ENCODE data around the gene FRAS1. TPM values are rescaled to one million over a fixed set of nuclear protein-coding genes. Genes with fewer than 3 reads are reported as not detected.
A peak's percentile ranks its signal among the peaks of the same experiment; 100 is the strongest.

FRAS1 gene
- total RNA-seq, 2 donors from 2014 or later, result 6.4 to 11.0 TPM

GRCh38 chr4:78509043-78509442 lies 451.9 kb downstream of the FRAS1 start:
- intact Hi-C loops (cut with DNase I), result no loop called here
- WGBS, result 44% methylated on average over 2 of the region's 2 CpGs
- no peak overlapping the region for H3K27ac ChIP-seq
- TF ChIP-seq POLR2A (IDR thresholded peaks at IDR 0.05) (no peak), POLR2AphosphoS5 (IDR thresholded peaks at IDR 0.05) (no peak)
- TF ChIP-seq, protein P1, sequence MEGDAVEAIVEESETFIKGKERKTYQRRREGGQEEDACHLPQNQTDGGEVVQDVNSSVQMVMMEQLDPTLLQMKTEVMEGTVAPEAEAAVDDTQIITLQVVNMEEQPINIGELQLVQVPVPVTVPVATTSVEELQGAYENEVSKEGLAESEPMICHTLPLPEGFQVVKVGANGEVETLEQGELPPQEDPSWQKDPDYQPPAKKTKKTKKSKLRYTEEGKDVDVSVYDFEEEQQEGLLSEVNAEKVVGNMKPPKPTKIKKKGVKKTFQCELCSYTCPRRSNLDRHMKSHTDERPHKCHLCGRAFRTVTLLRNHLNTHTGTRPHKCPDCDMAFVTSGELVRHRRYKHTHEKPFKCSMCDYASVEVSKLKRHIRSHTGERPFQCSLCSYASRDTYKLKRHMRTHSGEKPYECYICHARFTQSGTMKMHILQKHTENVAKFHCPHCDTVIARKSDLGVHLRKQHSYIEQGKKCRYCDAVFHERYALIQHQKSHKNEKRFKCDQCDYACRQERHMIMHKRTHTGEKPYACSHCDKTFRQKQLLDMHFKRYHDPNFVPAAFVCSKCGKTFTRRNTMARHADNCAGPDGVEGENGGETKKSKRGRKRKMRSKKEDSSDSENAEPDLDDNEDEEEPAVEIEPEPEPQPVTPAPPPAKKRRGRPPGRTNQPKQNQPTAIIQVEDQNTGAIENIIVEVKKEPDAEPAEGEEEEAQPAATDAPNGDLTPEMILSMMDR (IDR thresholded peaks at IDR 0.05), result no peak
- H3K27me3 ChIP-seq (replicated peaks; ENCODE audit: insufficient read depth), result no peaks in the 10 kb centered on the region
- no peak overlapping the region for H3K4me3 ChIP-seq
- H3K4me1 ChIP-seq (replicated peaks), result no peaks in the 10 kb centered on the region
- H3K36me3 ChIP-seq, result no peaks in the 10 kb centered on the region
- no peak for DNase-seq (ENCODE audit: low spot score)
- no peaks in the 10 kb centered on the region for H3K9me3 ChIP-seq

DNA sequence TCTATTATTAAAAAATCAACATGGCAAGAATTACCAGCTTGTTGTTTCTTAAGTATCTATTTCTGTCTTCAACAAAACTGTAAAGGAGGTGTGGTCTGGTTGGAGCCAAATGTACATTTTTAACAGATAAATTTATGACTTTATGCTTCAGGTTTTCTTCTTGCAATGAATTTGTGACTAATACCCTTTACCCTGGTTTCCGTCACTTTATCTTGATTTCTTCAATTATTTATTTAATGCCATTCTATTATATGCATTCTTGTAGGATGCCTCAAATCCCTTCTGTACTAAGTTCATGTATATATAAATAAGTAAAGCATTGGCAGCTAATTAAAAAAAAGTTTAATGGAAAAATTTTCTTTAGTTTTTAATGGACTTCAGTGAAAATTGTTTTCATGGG lies 453.0 kb downstream of the FRAS1 start:
- no peak overlapping the region for H3K27ac ChIP-seq
- no peaks in the 10 kb centered on the region for H3K27me3 ChIP-seq (replicated peaks; ENCODE audit: insufficient read depth)
- no peak overlapping the region for H3K4me3 ChIP-seq
- WGBS, result 7% methylated on average over 1 of the region's 1 CpG
- H3K4me1 ChIP-seq (replicated peaks), result no peaks in the 10 kb centered on the region
- TF ChIP-seq, protein P1 (IDR thresholded peaks at IDR 0.05), result no peak
- TF ChIP-seq POLR2AphosphoS5 (IDR thresholded peaks at IDR 0.05) (no peak), POLR2A (IDR thresholded peaks at IDR 0.05) (no peak)
- no peaks in the 10 kb centered on the region for H3K36me3 ChIP-seq
- no peaks in the 10 kb centered on the region for H3K9me3 ChIP-seq
- DNase-seq (ENCODE audit: low spot score), result no peak
- intact Hi-C loops (cut with DNase I), result no loop called here

DNA sequence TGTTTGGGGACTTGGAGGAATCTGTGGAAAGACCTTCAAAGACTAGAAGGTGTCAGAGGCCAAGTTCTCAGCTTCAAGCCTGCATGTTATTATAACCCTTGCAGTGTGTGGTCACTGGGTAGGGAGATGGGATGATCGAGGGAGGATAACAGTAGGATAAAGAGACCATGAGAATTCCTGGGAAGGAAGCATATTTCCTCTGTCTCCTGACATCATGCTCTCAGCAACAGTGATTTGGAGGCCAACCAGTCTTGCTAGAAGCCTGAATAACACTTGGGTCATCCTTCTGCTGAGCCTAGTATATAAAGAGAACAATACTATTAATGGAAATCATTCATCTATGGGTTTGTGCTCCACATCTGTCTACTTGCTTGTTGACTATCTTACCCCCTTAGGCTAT lies 453.6 kb downstream of the FRAS1 start:
- no peaks in the 10 kb centered on the region for H3K36me3 ChIP-seq
- H3K9me3 ChIP-seq, result no peaks in the 10 kb centered on the region
- TF ChIP-seq, protein P1 (IDR thresholded peaks at IDR 0.05), result no peak
- no peak for TF ChIP-seq POLR2AphosphoS5 (IDR thresholded peaks at IDR 0.05)
- TF ChIP-seq POLR2A (IDR thresholded peaks at IDR 0.05), result no peak
- no peak for DNase-seq (ENCODE audit: low spot score)
- H3K27me3 ChIP-seq (replicated peaks; ENCODE audit: insufficient read depth), result no peaks in the 10 kb centered on the region
- WGBS, result 0% methylated on average over 1 of the region's 1 CpG
- no peak overlapping the region for H3K4me3 ChIP-seq
- H3K4me1 ChIP-seq (replicated peaks), result no peaks in the 10 kb centered on the region
- intact Hi-C loops (cut with DNase I), result no loop called here
- H3K27ac ChIP-seq, result no peak overlapping the region

DNA sequence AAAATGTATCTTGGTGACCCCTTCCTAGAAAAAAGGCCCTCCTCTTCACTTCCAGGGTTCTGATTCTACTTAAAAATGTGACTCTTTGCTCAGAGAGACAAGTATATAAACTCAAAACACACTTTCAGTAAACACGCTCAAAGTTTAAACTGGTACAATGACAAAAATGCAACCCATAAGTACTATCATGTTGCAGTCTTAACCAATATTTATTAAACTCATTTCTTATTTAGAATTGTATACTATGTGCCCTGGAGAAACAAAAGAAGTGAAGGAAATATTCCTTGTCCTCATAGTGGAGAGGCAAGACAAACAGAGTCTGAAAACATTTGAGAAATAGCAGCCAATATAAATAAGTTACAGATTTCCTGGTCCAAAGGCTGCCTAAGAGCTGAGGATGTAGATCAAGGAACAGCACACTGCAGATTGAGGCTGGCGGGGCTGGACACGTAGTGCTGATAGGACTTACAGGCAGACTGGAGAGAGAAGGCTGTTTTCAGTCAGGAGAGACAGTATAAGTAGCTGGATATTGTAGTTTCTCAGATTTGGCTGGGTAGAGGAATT lies 455.3 kb downstream of the FRAS1 start:
- Histone ChIP-seq H3K9me3 (no peaks in the 10 kb centered on the region), H3K4me1 (replicated peaks) (no peaks in the 10 kb centered on the region), H3K4me3 (no peak overlapping the region), H3K27me3 (replicated peaks; ENCODE audit: insufficient read depth) (no peaks in the 10 kb centered on the region), H3K27ac (no peak overlapping the region), H3K36me3 (no peaks in the 10 kb centered on the region)
- peak; percentile 36 for DNase-seq (ENCODE audit: low spot score)
- intact Hi-C loops (cut with DNase I), result no loop called here
- TF ChIP-seq, protein P1 (IDR thresholded peaks at IDR 0.05), result no peak
- TF ChIP-seq POLR2AphosphoS5 (IDR thresholded peaks at IDR 0.05) (peak; percentile 70), POLR2A (IDR thresholded peaks at IDR 0.05) (no peak)
- WGBS, result 54% methylated on average over 3 of the region's 3 CpGs

DNA sequence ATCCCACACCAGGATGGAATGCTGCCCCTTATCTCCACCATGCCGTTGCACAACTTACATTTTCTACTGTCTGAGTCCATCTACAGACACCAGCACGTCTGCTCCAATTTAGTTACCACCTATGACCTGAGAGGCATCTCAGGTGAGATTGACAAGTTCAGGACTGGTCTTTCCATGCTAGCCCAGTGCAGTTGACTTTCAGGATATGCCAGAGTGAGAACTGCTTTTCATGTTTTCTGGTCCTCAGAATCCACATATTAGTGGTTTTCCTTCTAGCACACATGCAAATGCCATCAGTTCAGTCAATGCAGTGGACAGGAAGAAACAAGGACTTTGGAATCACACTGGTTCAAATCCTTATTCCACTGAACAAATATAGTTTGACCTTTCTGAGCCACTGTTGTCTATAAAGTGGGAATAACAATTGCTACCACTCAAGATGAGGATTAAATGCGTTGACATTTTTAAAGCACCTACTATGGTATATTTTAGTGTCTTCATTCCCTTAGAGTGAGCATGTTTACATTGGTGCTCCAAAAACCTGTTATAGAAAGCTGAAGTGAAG lies 456.4 kb downstream of the FRAS1 start:
- TF ChIP-seq, protein P1 (IDR thresholded peaks at IDR 0.05), result no peak
- TF ChIP-seq POLR2AphosphoS5 (IDR thresholded peaks at IDR 0.05) (no peak), POLR2A (IDR thresholded peaks at IDR 0.05) (no peak)
- H3K4me1 ChIP-seq (replicated peaks), result no peaks in the 10 kb centered on the region
- 87% methylated on average over 3 of the region's 3 CpGs for WGBS
- DNase-seq (ENCODE audit: low spot score), result no peak
- no peaks in the 10 kb centered on the region for H3K36me3 ChIP-seq
- no peak overlapping the region for H3K4me3 ChIP-seq
- intact Hi-C loops (cut with DNase I), result no loop called here
- H3K27me3 ChIP-seq (replicated peaks; ENCODE audit: insufficient read depth), result no peaks in the 10 kb centered on the region
- no peak overlapping the region for H3K27ac ChIP-seq
- H3K9me3 ChIP-seq, result no peaks in the 10 kb centered on the region

Data from prostate gland (tissue), 2 donors.